Ascending aorta (tissue), 2 donors: ENCODE measurements around the gene NAPB. TPM values are rescaled to one million over a fixed set of nuclear protein-coding genes. Genes with fewer than 3 reads are reported as not detected.

Experiments
- DNase-seq, 2 donors: peaks; one replicate each; pipeline ENCODE4 v3.0.0-alpha.2; 2019; ENCODE audit warnings: low spot score in 2 of 2
- H3K27ac ChIP-seq, 2 donors: fragments of 200-600 bp; sonication (generic); one replicate each; pipeline ENCODE4 v1.5.1; 2016 to 2017; ENCODE audit warnings: mild to moderate bottlenecking in 1 of 2
- H3K27me3 ChIP-seq: fragments of 200-600 bp; sonication (generic); one replicate; pipeline ENCODE4 v1.5.1; 2017
- H3K36me3 ChIP-seq, 2 donors: fragments of 200-600 bp; sonication (generic); one replicate each; pipeline ENCODE4 v1.5.1; 2016
- H3K4me1 ChIP-seq, 2 donors: fragments of 200-600 bp; sonication (generic); one replicate each; pipeline ENCODE4 v1.5.1; 2016 to 2017; ENCODE audit warnings: mild to moderate bottlenecking in 1 of 2
- H3K4me3 ChIP-seq, 2 donors: fragments of 200-600 bp; sonication (generic); one replicate each; pipeline ENCODE4 v1.5.1; 2016 to 2017; ENCODE audit warnings: mild to moderate bottlenecking in 1 of 2
- H3K9me3 ChIP-seq, 2 donors: fragments of 200-600 bp; sonication (generic); one replicate each; pipeline ENCODE4 v1.5.1; 2016
- intact Hi-C: fragments of 100-400 bp; cut with DNase I; formaldehyde crosslinking; loops from one replicate; pipeline ENCODE4 v1.15.1; 2023
- total RNA-seq: library from RNA; depleted of rRNA; stranded (reverse); fragments of >200 nt; gene quantifications from one replicate; pipeline ENCODE4 v1.1.0, GENCODE V29; 2016
- TF ChIP-seq, protein P1 (sequence below), 3 experiments: fragments of 200-600 bp in 2 of 3; fragments of 450-650 bp in 1 of 3; sonication (generic) in 2 of 3; IDR thresholded peaks; one replicate each; pipeline ENCODE4 v1.5.1; 2016 to 2019; ENCODE audit warnings: antibody characterized with exemption in 3 of 3, mild to moderate bottlenecking in 1 of 3, moderate library complexity in 1 of 3

NAPB gene
- total RNA-seq, 1 donor from 2014 or later, result 0.75 TPM

DNA sequence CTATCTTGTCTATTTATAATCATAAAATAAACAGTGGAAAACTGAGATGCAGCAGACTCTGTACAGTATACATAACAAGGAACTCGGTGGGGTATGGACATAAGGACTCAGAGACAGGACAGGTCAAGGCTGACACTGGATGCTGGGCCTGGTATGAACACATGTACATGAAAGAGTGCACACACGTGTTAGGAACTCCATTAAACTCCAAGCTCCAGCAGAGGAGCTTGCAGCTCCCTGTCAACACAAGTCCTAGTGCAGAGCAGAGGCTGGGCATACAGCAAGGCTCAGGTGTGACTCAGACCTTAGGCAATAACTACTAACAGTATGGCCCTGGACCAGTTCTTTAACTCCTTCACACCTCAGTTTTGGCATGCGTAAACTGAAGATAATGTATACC is 17.1 kb downstream of the NAPB start:
- no peak for DNase-seq
- TF ChIP-seq, protein P1, sequence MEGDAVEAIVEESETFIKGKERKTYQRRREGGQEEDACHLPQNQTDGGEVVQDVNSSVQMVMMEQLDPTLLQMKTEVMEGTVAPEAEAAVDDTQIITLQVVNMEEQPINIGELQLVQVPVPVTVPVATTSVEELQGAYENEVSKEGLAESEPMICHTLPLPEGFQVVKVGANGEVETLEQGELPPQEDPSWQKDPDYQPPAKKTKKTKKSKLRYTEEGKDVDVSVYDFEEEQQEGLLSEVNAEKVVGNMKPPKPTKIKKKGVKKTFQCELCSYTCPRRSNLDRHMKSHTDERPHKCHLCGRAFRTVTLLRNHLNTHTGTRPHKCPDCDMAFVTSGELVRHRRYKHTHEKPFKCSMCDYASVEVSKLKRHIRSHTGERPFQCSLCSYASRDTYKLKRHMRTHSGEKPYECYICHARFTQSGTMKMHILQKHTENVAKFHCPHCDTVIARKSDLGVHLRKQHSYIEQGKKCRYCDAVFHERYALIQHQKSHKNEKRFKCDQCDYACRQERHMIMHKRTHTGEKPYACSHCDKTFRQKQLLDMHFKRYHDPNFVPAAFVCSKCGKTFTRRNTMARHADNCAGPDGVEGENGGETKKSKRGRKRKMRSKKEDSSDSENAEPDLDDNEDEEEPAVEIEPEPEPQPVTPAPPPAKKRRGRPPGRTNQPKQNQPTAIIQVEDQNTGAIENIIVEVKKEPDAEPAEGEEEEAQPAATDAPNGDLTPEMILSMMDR (IDR thresholded peaks at IDR 0.05), result no peak
- Histone ChIP-seq H3K4me3 (no peak overlapping the region), H3K36me3 (peaks cover 0 to 9% of the 10 kb centered on the region in 2 donors), H3K27me3 (no peaks in the 10 kb centered on the region), H3K27ac (no peak overlapping the region), H3K9me3 (no peaks in the 10 kb centered on the region), H3K4me1 (no peaks in the 10 kb centered on the region)
- intact Hi-C loops, result no loop called here

DNA sequence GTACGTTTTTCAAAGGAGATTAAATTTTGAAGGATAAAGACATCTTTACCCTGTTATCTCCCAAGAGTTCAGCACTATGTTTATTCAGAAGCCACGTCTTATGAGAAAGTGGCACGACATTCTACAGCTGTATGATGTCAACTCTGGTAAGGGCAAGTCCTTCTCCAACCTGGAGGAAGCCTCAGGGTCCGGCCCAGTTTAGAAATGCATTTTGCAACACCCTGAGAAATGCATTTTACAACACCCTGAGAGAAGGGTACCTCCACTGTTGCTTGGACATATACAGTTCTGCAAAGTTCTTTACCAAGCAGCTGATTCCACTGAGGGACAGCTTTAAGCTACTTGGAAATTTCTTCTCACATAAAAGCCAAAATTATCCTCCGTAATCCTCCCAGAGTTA is 17.5 kb downstream of the NAPB start:
- no peaks in the 10 kb centered on the region for H3K4me1 ChIP-seq
- no peaks in the 10 kb centered on the region for H3K27me3 ChIP-seq
- no peak overlapping the region for H3K4me3 ChIP-seq
- TF ChIP-seq, protein P1 (IDR thresholded peaks at IDR 0.05), result no peak
- H3K27ac ChIP-seq, result no peak overlapping the region
- no peaks in the 10 kb centered on the region for H3K9me3 ChIP-seq
- peaks cover 0 to 9% of the 10 kb centered on the region in 2 donors for H3K36me3 ChIP-seq
- no peak for DNase-seq
- intact Hi-C loops, result no loop called here

DNA sequence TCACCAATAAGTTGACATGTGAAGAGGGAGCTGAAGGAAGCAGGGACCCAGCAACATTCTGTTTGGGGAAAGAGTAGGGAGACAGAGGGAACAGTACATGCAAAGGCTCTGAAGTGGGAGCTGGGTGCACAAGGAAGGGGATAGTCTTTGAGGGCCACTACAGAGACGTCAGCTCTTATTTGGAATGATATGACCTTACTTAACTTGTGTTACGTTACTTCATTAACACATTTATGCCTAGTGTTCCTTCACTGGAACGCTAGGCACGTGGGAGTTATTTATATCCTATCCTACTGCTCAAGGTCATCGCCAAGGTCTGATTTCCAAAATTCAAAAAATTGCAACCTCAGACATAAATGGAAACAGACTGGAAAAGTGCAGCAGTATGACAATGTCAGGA is 20.2 kb downstream of the NAPB start:
- intact Hi-C loops, result no loop called here
- H3K27me3 ChIP-seq, result no peaks in the 10 kb centered on the region
- no peaks in the 10 kb centered on the region for H3K9me3 ChIP-seq
- H3K4me1 ChIP-seq, result no peaks in the 10 kb centered on the region
- no peak overlapping the region for H3K27ac ChIP-seq
- TF ChIP-seq, protein P1 (IDR thresholded peaks at IDR 0.05), result no peak
- DNase-seq, result no peak
- H3K36me3 ChIP-seq, result peaks cover 0 to 9% of the 10 kb centered on the region in 2 donors
- H3K4me3 ChIP-seq, result no peak overlapping the region

DNA sequence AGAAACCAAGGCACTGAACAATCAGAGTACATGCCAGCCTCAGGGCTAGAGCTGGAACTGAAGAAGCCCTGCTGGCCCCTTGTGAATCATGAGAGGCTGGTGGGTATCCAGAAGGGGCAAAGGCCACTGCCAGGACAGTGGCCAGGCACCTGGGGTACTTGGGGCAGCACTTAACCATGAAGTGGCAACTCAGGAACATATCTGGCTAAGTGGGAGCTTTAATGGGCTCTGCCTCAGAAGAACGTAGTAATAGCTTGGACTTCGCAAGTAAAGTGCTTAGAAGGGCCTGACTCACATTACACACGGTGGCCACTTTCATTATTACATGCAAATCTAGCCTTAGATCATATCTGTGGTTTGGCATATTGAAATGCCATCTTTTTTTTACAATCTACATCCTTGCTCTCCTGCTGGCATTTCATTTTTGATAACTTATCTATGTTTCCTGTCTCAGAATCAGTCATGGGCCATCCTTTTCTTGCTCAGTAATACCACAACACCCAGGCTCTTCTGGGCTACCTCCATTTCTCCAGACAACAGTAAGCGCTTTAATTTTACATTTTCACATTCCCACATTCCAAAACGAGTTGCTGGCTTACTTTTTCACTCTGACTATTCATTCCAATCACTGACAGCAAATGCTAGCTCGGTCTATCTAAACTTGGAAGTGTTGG is 21.6 kb downstream of the NAPB start:
- no peaks in the 10 kb centered on the region for H3K9me3 ChIP-seq
- intact Hi-C loops, result no loop called here
- H3K4me3 ChIP-seq, result no peak overlapping the region
- DNase-seq, result no peak
- no peaks in the 10 kb centered on the region for H3K27me3 ChIP-seq
- H3K4me1 ChIP-seq, result no peaks in the 10 kb centered on the region
- no peak overlapping the region for H3K27ac ChIP-seq
- peaks cover 4 to 21% of the 10 kb centered on the region in 2 donors for H3K36me3 ChIP-seq
- TF ChIP-seq, protein P1 (IDR thresholded peaks at IDR 0.05), result no peak

DNA sequence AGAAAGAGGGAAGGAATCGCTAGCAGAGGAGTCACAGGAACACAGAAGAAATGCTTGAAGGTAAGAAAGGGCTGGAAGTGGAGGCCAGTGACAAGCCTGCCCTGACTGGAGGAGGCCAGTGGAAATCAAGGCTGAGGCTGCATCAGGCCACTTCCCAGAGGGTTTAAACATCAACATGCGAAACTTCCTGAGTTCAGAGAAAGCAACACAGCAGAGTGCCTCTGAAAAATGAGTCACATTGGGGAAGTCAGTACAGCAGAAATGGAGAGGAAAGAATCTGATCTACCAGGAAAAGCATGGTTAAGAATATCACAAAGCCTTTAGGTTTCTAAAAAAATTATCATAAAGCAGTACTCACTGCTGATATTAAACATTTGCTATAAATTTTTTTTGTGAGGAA is 23.3 kb downstream of the NAPB start:
- DNase-seq, result no peak
- no peaks in the 10 kb centered on the region for H3K9me3 ChIP-seq
- H3K36me3 ChIP-seq, result peaks cover 20 to 38% of the 10 kb centered on the region in 2 donors
- H3K27me3 ChIP-seq, result no peaks in the 10 kb centered on the region
- intact Hi-C loops, result no loop called here
- TF ChIP-seq, protein P1 (IDR thresholded peaks at IDR 0.05), result no peak
- no peaks in the 10 kb centered on the region for H3K4me1 ChIP-seq
- no peak overlapping the region for H3K4me3 ChIP-seq
- no peak overlapping the region for H3K27ac ChIP-seq
